ENCODE measurements around the gene CARD18. TPM values are rescaled to one million over a fixed set of nuclear protein-coding genes. Genes with fewer than 3 reads are reported as not detected.

Gene CARD18
- polyA plus RNA-seq, 3 donors, result not detected

- Mint-ChIP-seq H3K9me3 (peaks cover 0 to 11% (median 7%) of the 10 kb centered on the region in 7 donors), H3K27me3 (ENCODE audit: low read depth in 3 of 3) (peaks cover 0 to 3% (median 0%) of the 10 kb centered on the region in 3 donors), H3K4me3 (no peak overlapping the region), H3K4me1 (peaks cover 17% of the 10 kb centered on the region), H3K36me3 (peaks cover 0 to 6% of the 10 kb centered on the region in 2 donors), H3K27ac (no peak overlapping the region)
- H3K4me3 ChIP-seq (replicated peaks in 1 of 3; ENCODE audit: low read depth in 2 of 3, low read length in 3 of 3), result no peak overlapping the region
- no peak overlapping the region for H3K9ac ChIP-seq (ENCODE audit: insufficient read depth, low read length, poor library complexity, severe bottlenecking)
- intact Hi-C loops (cut with micrococcal nuclease), result loop anchor here in 1 of 2 donors (10.0 kb wide), 1 partner anchor 133 kb away; the partner anchor contains the start of gene CARD16
- TF ChIP-seq, protein P1, sequence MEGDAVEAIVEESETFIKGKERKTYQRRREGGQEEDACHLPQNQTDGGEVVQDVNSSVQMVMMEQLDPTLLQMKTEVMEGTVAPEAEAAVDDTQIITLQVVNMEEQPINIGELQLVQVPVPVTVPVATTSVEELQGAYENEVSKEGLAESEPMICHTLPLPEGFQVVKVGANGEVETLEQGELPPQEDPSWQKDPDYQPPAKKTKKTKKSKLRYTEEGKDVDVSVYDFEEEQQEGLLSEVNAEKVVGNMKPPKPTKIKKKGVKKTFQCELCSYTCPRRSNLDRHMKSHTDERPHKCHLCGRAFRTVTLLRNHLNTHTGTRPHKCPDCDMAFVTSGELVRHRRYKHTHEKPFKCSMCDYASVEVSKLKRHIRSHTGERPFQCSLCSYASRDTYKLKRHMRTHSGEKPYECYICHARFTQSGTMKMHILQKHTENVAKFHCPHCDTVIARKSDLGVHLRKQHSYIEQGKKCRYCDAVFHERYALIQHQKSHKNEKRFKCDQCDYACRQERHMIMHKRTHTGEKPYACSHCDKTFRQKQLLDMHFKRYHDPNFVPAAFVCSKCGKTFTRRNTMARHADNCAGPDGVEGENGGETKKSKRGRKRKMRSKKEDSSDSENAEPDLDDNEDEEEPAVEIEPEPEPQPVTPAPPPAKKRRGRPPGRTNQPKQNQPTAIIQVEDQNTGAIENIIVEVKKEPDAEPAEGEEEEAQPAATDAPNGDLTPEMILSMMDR (IDR thresholded peaks at IDR 0.05), result no peak
- no peak for DNase-seq
- H4K20me1 ChIP-seq (ENCODE audit: insufficient read depth, low read length), result no peaks in the 10 kb centered on the region
- peaks cover 0 to 5% of the 10 kb centered on the region in 2 donors for H3K36me3 ChIP-seq (replicated peaks in 1 of 2; ENCODE audit: control insufficient read depth in 1 of 2, insufficient read depth in 2 of 2, low read length in 2 of 2)
- H2AFZ ChIP-seq (ENCODE audit: insufficient read depth, low read depth, low read length, poor library complexity, severe bottlenecking), result peak overlapping the region; percentile 15
- no peak overlapping the region for H3K27ac ChIP-seq (ENCODE audit: low read depth in 1 of 2, low read length in 2 of 2)
- H3K4me1 ChIP-seq (ENCODE audit: control insufficient read depth in 1 of 2, insufficient read depth in 2 of 2, low read length in 2 of 2), result peaks cover 23 to 31% of the 10 kb centered on the region in 2 donors
- no peaks in the 10 kb centered on the region for H3K27me3 ChIP-seq (ENCODE audit: control insufficient read depth in 2 of 2, insufficient read depth in 2 of 2, low read length in 2 of 2)
- no peaks in the 10 kb centered on the region for H3K9me3 ChIP-seq (replicated peaks in 1 of 2; ENCODE audit: control insufficient read depth in 1 of 2, insufficient read depth in 1 of 2, low read length in 2 of 2)
- H3K79me2 ChIP-seq (ENCODE audit: insufficient read depth, low read length), result no peaks in the 10 kb centered on the region
- no peak overlapping the region for H3K4me2 ChIP-seq (replicated peaks; ENCODE audit: extremely low read depth, low read length, poor library complexity, severe bottlenecking)
Observed at GRCh38 chr11:105177658-105178057, 38.1 kb upstream of the CARD18 start.

- peaks cover 0 to 4% of the 10 kb centered on the region in 2 donors for H3K9me3 ChIP-seq (replicated peaks in 1 of 2; ENCODE audit: control insufficient read depth in 1 of 2, insufficient read depth in 1 of 2, low read length in 2 of 2)
- H3K4me2 ChIP-seq (replicated peaks; ENCODE audit: extremely low read depth, low read length, poor library complexity, severe bottlenecking), result no peak overlapping the region
Observed at GRCh38 chr11:105168457-105168856, 28.9 kb upstream of the CARD18 start.

More at GRCh38 chr11:105168457-105168856, 28.9 kb upstream of the CARD18 start:
- no peak for DNase-seq
- H3K4me3 ChIP-seq (replicated peaks in 1 of 3; ENCODE audit: low read depth in 2 of 3, low read length in 3 of 3), result no peak overlapping the region
- H3K79me2 ChIP-seq (ENCODE audit: insufficient read depth, low read length), result no peaks in the 10 kb centered on the region
- TF ChIP-seq, protein P1 (IDR thresholded peaks at IDR 0.05), result no peak
- H3K4me1 ChIP-seq (ENCODE audit: control insufficient read depth in 1 of 2, insufficient read depth in 2 of 2, low read length in 2 of 2), result no peaks in the 10 kb centered on the region
- Mint-ChIP-seq H3K27ac (no peak overlapping the region), H3K36me3 (peaks cover 0 to 6% of the 10 kb centered on the region in 2 donors), H3K4me1 (no peaks in the 10 kb centered on the region), H3K4me3 (no peak overlapping the region), H3K9me3 (peaks cover 5 to 16% (median 13%) of the 10 kb centered on the region in 7 donors), H3K27me3 (ENCODE audit: low read depth in 3 of 3) (no peaks in the 10 kb centered on the region)
- no peaks in the 10 kb centered on the region for H3K27me3 ChIP-seq (ENCODE audit: control insufficient read depth in 2 of 2, insufficient read depth in 2 of 2, low read length in 2 of 2)
- intact Hi-C loops (cut with micrococcal nuclease), result no loop called here
- no peak overlapping the region for H3K27ac ChIP-seq (ENCODE audit: low read depth in 1 of 2, low read length in 2 of 2)
- H3K9ac ChIP-seq (ENCODE audit: insufficient read depth, low read length, poor library complexity, severe bottlenecking), result no peak overlapping the region
- no peaks in the 10 kb centered on the region for H4K20me1 ChIP-seq (ENCODE audit: insufficient read depth, low read length)
- no peaks in the 10 kb centered on the region for H3K36me3 ChIP-seq (replicated peaks in 1 of 2; ENCODE audit: control insufficient read depth in 1 of 2, insufficient read depth in 2 of 2, low read length in 2 of 2)
- no peak overlapping the region for H2AFZ ChIP-seq (ENCODE audit: insufficient read depth, low read depth, low read length, poor library complexity, severe bottlenecking)
